Fibroblast of skin of abdomen (primary cell): Measurements from ENCODE around the gene NAALADL2.
"Not testable (repeated sequence)": the region's sequence is repeated elsewhere in the genome, so short reads cannot be mapped to it uniquely, and the experiment has no call there.

Experiments
- DNase-seq: peaks from one replicate; pipeline ENCODE4 v3.0.0-alpha.2; 2013

NAALADL2 gene

DNA sequence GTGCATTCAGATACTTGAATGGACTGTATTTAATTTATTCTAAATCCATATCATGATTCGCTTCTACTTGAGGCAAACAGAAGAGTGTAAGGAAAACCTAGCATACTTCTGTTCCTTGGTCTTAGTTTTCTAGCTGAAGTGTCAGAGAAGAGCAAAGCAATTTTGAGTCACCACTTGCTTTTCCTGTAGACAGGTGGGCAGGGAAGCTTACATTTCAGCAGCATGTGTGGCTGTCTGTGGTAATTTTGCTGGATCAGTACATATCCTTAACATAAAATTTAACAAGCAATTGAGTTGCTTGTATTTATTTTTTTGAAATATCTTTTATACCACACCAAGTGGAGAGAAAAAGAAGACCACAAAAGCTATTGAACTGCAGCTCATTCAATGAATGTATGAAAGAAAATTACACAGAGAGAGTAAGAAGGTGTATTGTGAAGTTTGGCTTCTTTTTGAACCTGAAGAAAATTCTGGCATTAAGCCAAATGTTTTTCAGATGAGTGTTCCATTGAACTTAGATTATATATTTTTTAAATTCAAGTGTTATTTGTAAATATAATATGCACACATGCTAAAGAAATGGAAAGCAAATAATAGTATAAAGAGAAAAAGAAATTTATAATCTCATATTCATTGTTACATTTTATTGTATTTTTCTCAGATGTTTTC lies 747.6 kb downstream of the NAALADL2 start:
- no peak for DNase-seq

- DNase-seq: no peak
These were observed 749.2 kb downstream of the NAALADL2 start for GRCh38 chr3:175608356-175608755.

GRCh38 chr3:175608911-175609310 lies 749.8 kb downstream of the NAALADL2 start:
- no peak for DNase-seq

- DNase-seq: no peak
These were observed 753.5 kb downstream of the NAALADL2 start for GRCh38 chr3:175612487-175613196.

DNA sequence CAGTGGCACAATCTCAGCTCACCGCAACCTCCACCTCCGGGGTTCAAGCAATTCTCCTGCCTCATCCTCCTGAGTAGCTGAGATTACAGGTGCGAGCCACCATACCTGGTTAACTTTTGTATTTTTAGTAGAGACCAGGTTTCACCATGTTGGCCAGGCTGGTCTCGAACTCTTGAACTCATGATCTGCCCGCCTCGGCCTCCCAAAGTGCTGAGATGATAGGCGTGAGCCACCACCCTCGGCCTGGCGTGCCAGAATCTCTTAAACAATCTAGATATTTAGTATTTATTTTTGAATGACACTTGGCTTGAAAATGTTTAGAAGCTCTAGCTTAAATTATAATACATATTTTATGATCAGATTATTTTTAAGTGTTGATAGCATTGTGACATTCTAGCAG lies 755.0 kb downstream of the NAALADL2 start:
- DNase-seq: not testable (repeated sequence)

DNA sequence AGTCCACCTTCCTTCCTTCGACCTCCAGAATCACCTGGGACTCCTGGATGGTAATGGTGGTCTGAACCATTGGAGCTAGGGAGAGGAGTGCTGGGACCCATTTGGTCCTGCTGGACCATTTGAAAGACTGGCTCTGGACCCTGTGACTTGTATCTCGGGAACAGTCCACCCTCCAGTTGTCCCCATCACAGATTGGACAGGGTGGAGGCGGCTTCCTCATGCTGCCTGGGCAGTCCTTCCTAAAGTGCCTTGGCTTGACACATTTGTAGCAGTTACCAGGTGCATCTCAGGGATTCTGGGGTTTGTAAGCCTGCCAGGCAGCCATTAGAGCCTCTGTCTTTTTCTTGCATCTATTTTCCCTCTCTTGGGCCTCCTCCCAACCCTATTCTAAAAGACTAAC lies 758.1 kb downstream of the NAALADL2 start:
- DNase-seq: no peak

GRCh38 chr3:175619369-175619768 lies 760.2 kb downstream of the NAALADL2 start:
- DNase-seq: peak; percentile 12

DNA sequence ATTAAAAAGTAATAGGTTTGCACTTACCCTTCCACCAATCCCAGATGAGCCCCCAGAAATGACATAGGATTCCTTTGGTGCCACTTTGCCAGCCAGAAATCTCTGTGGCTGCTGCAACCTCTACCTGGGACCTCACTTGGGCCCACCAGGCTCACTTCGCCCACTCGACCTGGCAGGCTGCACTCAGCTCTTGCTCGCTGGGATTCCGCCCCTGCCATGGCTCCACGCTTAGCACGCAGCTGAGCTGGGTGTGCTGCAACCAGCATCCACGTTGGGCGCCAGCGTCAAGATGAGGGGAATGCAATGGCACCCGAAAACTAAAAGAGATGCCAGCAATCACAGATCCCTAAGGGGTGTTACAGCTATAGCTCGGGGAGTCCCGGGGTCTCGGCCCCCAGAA lies 761.0 kb downstream of the NAALADL2 start:
- DNase-seq: no peak

DNA sequence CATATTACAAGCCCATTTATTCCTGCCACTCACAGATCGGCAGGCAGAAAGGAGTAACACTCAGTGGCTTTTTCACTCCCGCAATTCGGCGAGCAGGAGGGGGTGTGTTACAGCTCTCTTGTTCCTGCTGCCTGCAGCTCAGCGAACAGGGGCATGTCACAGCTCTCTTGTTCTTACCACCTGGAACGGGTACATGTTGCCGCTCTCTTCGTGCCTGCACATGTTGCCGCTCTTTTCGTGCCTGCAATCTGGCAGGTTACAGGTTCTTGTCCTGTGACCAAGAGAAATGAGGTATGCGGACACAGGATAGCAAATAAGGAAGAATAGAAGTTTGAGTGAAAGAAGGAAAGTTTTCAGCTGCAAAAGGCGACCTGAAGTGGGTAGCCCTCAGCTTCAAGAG lies 761.4 kb downstream of the NAALADL2 start:
- no peak for DNase-seq

GRCh38 chr3:175640958-175641357 lies 781.8 kb downstream of the NAALADL2 start:
- no peak for DNase-seq

DNA sequence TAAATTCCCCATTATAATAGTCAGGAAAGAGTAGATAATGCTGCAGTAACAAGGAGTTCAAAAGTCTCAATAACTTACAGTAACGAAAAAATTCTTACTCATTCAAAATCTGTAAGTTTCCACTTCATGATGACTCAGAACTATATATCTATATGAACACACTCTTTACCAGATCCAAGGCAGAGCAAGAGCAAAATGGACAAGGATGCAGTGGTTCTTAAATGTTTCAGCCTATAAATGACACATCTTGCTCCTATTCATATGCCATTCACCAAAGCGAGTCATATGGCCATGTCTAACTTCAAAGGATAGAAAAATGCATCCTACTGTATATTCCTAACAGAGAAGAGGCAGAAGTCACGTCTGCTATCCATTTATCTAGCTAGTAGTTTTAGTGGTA lies 787.7 kb downstream of the NAALADL2 start:
- DNase-seq: peak; percentile 21

DNA sequence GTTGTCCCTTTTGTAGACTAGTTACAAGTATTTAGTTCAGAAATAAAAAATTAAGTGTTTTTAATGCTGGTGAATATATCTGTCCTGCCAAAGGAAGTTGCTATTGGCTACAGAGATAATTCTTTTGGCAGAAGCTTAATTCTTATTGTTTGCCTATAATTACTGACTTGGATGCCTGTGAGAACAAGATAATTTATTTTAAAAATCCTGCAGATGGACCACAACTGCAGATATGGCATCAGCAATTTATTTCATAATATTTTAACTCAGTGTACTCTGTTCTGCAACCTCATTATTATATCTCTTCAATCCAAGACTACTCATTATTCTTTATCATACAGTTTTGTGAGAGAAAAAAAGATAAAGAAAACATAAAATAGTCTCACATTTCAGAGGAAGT lies 789.8 kb downstream of the NAALADL2 start:
- DNase-seq: no peak

DNA sequence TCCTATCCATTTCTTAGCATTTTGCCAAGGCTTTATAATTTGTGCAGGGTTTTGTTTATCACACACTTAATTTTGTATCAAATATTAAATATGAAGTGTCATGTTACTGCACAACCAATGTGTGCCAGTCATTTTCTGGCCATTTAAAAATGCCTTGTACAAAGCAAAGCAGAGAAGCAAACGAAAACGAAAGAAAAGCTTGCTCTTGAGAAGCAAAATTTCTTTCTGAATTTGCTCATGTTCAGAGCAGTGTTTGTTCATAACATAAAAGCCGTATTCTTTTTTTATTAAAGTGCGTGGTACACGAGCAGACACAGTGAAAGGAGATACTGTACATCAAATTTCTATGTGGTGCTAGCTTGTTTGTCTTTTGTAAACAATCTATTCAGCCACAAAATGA lies 792.6 kb downstream of the NAALADL2 start:
- no peak for DNase-seq

GRCh38 chr3:175655351-175655750 lies 796.2 kb downstream of the NAALADL2 start:
- DNase-seq: no peak

DNA sequence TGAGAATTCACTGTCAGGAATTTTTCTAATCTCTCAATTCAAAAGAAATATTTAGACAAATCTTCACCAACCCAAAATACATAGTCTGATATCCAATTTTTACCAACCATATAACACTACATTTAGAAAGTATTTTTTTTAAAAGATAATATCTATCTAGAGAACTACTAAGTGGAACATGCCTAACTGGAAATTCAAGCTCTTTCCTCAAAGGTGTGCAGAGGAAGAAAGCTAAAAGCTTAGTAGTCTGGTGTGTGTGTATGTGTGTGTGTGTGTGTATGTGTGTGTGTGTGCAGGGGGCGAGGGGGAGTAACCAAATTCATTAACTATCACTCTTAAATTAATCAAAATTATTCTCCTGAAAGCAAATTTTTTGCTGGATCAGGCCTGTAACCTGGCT lies 797.3 kb downstream of the NAALADL2 start:
- DNase-seq: no peak

DNA sequence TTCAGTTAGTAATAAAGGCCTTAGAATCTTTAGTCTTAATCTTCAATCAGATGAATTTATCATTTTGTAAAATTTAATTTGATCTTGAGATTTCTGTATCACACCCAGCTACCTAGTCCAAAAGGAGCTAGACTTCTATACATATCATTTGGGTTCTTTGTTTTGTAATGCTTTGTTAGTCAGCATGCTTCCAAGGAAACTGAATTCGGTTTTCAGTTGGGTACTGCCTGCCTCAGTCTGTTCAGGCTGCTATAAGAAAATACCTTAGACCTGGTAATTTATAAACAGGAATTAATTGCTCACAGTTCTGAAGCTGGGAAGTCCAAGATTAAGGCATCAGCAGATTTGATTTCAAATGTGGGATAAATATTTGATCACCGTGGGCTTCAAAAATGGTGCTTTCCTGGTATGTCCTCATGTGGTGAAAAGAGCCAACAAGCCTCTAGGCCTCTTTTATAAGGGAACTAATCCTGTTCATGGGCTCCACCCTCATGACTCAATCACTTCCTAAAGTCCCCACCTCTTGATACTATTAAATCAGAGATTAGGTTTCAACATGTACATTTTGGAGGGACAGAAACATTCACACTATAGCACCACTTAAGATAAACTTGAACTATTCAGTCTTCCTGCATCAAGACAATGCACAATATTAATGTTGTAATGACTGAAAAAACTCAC lies 800.7 kb downstream of the NAALADL2 start:
- no peak for DNase-seq

DNA sequence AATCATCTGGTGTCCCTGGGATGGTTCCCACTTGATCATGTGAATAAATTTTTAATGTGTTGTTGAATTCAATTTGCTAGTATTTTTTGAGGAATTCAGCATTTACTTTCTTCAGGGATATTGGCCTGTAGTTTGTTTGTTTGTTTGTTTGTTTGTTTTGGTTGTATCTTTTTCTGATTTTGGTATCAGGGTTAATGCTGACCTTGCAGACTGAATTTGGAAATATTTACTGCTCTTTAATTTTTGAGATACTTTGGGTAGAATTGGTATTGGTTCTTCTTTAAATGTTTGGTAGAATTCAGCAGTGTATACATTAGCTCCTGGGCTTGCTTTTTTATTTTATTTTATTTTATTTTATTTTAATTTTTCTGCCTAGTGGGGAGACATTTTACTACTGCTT lies 803.7 kb downstream of the NAALADL2 start:
- DNase-seq: no peak

- no peak for DNase-seq
These were observed 805.8 kb downstream of the NAALADL2 start for GRCh38 chr3:175664911-175665310.

GRCh38 chr3:175668300-175668699 lies 809.2 kb downstream of the NAALADL2 start:
- DNase-seq: no peak

DNA sequence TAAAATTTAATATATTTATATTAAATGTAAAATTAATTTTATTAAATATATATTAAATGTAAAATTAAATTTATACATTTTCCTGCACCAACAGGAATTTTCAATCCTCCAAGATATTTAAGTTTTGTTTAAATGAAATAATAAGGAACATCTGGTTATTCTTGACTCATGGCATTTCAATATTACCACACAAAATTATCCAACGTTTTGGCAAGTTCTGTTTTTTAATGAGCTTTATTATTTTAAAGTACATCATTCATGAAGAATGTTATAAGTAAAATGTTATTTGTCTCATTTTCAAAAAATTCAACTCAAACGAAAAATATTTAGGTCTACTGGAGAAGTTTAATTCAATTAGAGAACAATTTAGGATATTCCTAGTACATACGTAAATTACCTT lies 811.4 kb downstream of the NAALADL2 start:
- DNase-seq: peak; percentile 39

GRCh38 chr3:175672119-175672689 lies 813.1 kb downstream of the NAALADL2 start:
- DNase-seq: no peak

GRCh38 chr3:175679568-175679967 lies 820.4 kb downstream of the NAALADL2 start:
- no peak for DNase-seq

- no peak for DNase-seq
These were observed 833.1 kb downstream of the NAALADL2 start for GRCh38 chr3:175692256-175692655.

DNA sequence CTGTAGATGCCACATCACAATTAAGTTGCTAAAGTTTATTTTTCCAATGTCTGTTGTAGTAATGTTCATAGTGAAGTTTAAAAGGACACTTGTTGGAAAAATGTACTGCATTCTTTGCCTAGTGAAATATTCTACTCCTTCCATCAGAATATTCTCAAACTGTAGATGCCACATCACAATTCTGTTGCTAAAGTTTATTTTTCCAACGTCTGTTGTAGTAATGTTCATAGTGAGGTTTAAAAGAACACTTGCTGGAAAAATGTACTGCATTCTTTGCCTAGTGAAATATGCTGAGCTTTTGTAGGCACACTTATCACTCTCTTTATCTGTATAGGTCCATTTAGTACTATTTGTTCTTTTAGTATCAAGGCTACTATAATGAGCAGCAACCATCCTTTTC lies 836.1 kb downstream of the NAALADL2 start:
- no peak for DNase-seq
